NCI-H2196 treated with DMSO at 0.1 percent for 48 hours (cell line): Measurements from ENCODE around the gene RNF112.

Source experiments
- DNase-seq: peaks from one replicate; lab custom pipeline; 2025; ENCODE audit not compliant: unreplicated experiment; lab: John Stamatoyannopoulos, UW

Gene RNF112

GRCh38 chr17:19410875-19411620 lies at the start of gene RNF112:
RNF112 (plus strand) TSS chr17:19411232; CDS start chr17:19411409, 177 bp downstream.
- DNase-seq = no peak

GRCh38 chr17:19361326-19361725 lies 49.7 kb upstream of the RNF112 start:
- no peak for DNase-seq

DNA sequence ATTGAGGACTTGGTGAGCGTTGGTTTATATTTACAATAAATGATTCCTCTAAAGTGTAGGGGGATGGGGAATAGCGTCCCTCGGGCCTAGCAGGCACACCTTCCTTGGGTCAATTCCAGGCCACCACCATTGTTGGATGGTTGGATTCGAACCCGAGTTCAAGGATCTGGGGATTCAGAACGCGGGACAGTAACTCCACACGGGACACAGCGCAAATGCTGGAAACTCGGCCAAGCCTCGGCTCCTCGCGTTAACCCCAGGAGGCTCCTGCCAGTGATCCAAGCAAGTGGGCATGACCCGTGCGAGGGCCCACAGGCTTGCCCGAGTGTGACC lies 49.1 kb upstream of the RNF112 start:
- DNase-seq = no peak

DNA sequence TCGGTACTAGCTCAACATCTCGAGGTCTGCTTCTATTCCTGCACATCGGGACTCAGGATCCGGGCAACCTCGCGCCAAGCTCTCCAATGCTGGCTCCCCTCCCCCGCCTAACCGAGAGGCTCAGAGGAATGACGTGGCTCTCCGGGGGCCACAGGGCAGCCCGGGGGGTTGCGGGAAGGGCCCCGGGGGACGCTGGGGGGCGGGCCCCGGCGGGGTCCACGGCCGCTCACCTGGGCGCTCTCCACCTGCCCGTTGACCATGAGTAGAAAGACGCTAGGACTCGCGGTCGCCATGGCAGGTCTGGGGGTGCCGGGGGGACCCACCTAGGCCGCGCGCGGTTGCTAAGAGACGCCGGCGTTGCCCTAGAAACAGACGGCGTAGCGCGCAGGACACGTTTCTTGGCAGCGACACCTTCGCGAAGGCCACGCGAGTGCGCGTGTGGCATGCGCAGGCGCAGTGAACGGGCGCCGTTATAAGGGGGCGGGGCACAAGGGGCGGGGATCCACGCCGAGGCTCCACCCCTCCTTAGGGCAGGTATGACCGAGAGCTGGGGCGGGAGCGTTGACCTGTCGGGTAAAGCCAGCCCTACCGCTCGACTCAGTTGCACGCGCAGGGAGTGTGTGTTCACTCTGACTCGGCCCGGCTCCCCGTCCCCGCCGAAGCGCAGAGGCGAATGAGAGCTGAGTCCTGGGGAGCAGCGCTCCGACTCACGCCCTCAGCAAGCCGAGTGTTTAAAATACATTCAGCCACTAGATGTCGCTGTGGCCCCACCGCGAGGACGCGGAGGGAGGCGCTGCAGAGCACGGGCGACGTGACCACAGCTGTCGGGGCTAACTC lies 48.5 kb upstream of the RNF112 start, which contains the start of gene B9D1:
B9D1 (minus strand) TSS at position 447 of the 837 bp plus-strand sequence; CDS start at position 293, 154 bp downstream.
- DNase-seq = peak; percentile 53

DNA sequence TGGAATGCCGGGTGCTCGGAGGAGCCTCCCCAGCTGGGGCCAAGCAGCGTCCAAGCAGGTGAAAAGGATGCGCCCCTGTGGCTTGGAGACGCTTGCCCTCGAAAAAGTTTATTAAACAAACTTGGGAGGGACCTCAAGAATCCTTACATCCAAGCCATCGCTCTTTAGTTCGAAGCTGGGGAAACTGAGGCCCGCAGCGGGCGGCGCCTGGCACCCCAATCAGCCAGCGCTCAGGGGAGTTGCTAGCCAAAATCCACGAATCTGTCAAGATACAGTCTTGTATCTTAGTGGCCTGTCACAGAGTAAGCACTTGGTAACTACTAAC lies 48.0 kb upstream of the RNF112 start:
- DNase-seq = no peak

GRCh38 chr17:19363460-19364035 lies 47.5 kb upstream of the RNF112 start:
- DNase-seq = no peak

DNA sequence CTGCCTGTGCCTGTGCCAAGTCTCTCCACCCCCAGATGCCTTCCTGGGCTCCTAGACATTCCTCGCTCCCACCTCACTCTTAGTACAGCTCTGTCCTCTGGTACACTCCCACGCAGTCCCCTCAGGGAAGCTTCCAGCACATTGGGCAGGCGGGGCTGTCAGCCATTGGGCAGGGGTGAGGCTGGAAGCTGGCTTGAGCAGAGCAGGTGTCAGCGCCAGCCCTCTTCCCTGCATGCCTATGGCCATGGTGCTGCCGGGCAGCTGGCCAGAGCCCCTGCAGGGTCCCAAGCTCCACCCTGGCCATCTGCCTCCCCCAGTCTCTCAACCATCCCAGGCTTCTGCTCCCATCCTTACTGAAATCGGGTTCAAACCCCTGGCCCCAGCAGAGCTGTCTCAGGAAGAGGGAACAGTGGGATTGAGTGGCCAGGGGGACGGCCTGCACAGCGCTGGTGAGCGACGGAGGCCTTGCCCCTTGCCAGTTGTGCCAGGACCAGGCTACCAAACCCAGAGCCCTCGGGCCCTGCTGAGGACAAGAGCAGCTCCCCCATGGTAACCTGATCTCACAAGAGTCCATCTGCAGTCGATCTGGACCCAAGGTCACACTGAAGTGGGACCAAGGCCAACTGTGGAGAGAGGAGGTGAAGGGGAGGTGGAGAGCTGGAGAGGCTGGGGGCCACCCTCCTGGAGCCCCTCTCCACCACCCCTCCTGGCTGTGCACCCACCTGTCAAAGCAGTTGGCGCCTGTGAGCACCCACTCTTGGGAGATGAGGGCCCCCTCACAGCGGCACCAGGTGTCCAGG lies 46.1 kb upstream of the RNF112 start:
- no peak for DNase-seq

DNA sequence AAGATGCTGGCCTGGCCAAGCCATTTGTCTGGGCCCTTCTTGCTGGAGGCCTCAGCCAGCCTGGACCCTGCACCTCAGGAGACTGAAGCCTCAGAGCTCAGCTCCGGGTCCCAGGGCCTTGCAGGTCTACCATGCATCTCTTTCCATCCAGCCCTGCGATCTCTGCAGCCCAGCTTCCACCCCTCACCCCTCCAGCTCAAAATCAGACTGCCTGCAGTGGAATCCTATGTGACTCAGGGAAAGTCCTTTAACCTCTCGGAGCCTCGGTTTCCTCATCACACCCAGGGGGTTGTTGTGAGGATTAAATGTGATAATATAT lies 45.6 kb upstream of the RNF112 start:
- DNase-seq = no peak

- no peak for DNase-seq
Measured at GRCh38 chr17:19365833-19366636, 45.0 kb upstream of the RNF112 start.

DNA sequence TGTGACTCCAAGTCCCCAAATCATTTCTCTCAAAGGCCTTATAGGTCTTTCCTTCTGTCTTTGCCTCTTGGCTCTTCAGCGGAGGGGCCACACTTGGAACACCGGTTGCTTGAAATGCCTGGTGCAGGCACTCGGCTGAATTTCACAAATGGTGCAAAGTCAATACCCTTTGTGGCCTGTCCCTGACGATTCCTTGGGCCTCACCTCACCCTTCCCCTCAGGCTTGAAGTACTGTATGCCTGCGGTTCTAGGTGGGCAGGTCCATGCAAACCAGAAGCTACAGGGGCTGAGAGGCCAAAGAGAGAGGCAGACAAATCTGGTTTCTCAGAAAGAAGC lies 44.4 kb upstream of the RNF112 start:
- DNase-seq = no peak

DNA sequence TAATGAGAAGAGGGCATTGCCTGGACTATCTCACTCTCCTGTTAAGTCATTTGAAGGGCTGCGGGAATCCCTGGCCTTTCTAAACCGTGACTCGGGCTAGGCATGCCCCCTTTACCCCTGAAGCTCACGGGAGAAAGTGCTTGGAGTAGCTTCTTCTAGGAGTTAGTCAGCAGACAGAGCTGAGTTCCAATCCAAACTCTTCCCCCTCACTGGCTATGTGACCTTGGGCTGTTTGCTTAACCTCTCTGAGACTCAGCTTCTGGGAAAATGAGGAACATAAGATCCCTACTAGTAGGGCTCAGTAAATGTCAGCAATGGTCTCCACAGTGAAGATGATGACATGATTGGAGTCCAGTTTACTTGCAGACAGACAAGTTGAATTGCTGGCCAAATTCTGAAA lies 42.8 kb upstream of the RNF112 start:
- DNase-seq = no peak

GRCh38 chr17:19369107-19369778 lies 41.8 kb upstream of the RNF112 start:
- DNase-seq = no peak

DNA sequence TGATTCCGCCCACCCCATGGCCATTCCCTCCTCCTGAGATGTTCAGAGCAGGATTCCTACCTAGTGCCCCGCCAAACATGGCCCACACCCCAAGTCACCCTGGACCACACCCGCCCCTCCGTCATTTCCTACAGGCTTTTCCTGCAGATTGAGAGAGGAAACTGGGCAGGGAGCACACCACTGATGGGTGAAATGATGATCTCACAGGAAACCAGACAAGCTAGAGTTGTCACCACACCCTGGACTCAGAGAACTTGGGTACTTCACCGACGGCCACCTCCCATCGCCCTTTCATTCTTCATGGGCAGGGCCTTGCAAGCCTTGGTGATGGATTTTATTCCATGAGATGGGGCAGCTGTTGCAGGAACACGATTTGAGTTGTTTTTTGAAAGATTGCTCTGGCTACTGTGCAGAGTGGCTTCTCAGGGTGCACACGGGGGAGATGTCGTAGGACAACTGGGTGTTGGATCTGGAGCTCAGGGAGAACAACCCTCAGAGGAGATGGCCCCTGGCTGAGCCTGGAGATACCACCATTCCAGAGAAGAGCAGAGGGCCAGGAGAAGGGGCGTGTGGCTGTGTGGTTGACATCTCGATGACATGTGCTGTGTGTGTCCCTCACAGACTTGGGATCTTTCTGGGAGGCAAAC lies 41.1 kb upstream of the RNF112 start:
- DNase-seq = no peak

GRCh38 chr17:19370493-19370960 lies 40.5 kb upstream of the RNF112 start:
- no peak for DNase-seq

DNA sequence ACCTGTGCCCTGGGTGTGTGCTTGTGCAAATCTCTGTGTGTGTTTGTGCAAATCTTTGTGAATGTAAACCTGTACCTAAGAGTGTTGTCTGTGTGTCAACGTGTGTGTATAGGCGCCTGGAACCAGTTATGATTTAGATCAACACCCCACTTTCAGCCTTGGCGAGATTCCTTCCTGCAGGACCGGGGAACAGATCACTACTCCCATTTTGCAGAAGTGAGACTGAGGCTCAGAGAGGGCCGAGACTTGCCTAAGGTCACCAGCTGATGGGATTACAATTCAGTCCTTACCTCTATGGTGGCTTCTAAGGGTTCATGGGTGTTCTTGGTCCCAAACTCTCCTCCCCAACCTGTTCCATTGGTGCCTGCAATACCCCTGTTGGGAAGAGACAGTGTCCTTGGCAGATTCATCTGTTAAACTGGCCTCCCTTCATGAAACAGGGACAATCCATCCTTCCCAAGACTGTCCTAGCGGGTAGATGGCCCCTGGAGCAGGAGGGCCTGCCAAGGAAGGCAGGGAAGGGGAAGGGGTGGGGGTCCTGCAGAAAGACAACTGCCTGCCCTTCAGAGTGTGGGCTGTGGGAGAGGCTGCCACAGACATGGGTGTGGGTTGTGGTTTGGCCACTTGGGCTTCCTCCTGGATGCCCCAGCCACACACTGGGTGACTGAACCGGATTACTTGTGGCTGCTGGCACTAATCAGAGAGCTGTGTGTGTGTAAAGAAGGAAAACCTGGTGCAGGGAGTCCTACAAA lies 39.6 kb upstream of the RNF112 start:
- no peak for DNase-seq

- DNase-seq = no peak
Measured at GRCh38 chr17:19372011-19372370, 39.0 kb upstream of the RNF112 start.

- no peak for DNase-seq
Measured at GRCh38 chr17:19372439-19372838, 38.6 kb upstream of the RNF112 start.

- DNase-seq = no peak
Measured at GRCh38 chr17:19372866-19373504, 38.0 kb upstream of the RNF112 start.
